HepG2 (cell line): ENCODE data around the gene FLOT2. TPM values are rescaled to one million over a fixed set of nuclear protein-coding genes. Genes with fewer than 3 reads are reported as not detected.
"Not testable (repeated sequence)": the region's sequence is repeated elsewhere in the genome, so short reads cannot be mapped to it uniquely, and the experiment has no call there.

Experiments used
- ATAC-seq: fragments of 200-7000 bp; cut with Tn5 transposase; 3 replicates; pipeline ENCODE4 v1.9.1; 2020; ENCODE audit warnings: mild to moderate bottlenecking, moderate library complexity
- BruUV-seq: library from RNA; stranded (reverse); fragments of 400-500 nt; replicated peaks from 2 replicates; lab custom pipeline; 2021; lab: Mats Ljungman, UMichigan
- CTCF ChIA-PET: fragments of 300-600 bp; formaldehyde crosslinking; extraction: SDS; loops from one replicate; lab custom pipeline; 2021; ENCODE audit warnings: low total read pairs, inconsistent platforms, low intra/inter-chr PET ratio; lab: Yijun Ruan, JAX
- POLR2A ChIA-PET: fragments of 350-600 bp; sonication (Branson Sonifier 250); formaldehyde crosslinking; loops from one replicate; lab custom pipeline; 2020; ENCODE audit warnings: antibody characterized with exemption, inconsistent platforms; lab: Yijun Ruan, JAX
- DNase-seq: peaks from one replicate; pipeline ENCODE4 v3.0.0-alpha.2; 2015; ENCODE audit warnings: low spot score
- FAIRE-seq: peaks from 3 replicates; lab custom pipeline; 2011; peaks lifted over from hg19 to GRCh38; lab: Jason Lieb, UNC
- H2AFZ ChIP-seq: one replicate; pipeline ENCODE4 v1.6.1; 2011; ENCODE audit warnings: low read length, inconsistent platforms
- H3K27ac ChIP-seq: fragments of 300-600 bp; 3 replicates; pipeline ENCODE4 v1.8.0; 2011; ENCODE audit warnings: mixed run types, mild to moderate bottlenecking, mixed read lengths, low read length, inconsistent platforms; ENCODE audit not compliant: insufficient read depth; ENCODE audit errors: extremely low read length
- H3K27me3 ChIP-seq, 2 experiments: fragments of 200-600 bp in 1 of 2; 2 replicates in 1 of 2; 3 replicates in 1 of 2; pipeline versions ENCODE4 v1.6.0 to v1.8.0; 2011; ENCODE audit warnings: low read length in 2 of 2, mild to moderate bottlenecking in 2 of 2, moderate library complexity in 2 of 2, inconsistent platforms in 1 of 2; ENCODE audit not compliant: insufficient read depth in 2 of 2, control insufficient read depth in 1 of 2
- H3K36me3 ChIP-seq, 2 experiments: fragments of 200-600 bp in 1 of 2; replicated peaks in 1 of 2; 2 replicates in 1 of 2; 3 replicates in 1 of 2; pipeline versions ENCODE4 v1.5.1 to v1.8.0; 2011; ENCODE audit warnings: low read length in 2 of 2, inconsistent platforms in 1 of 2; ENCODE audit not compliant: insufficient read depth in 2 of 2, control insufficient read depth in 1 of 2
- H3K4me1 ChIP-seq: 2 replicates; pipeline ENCODE4 v1.5.1; 2012; ENCODE audit warnings: low read length, inconsistent platforms; ENCODE audit not compliant: insufficient read depth
- H3K4me2 ChIP-seq: 2 replicates; pipeline ENCODE4 v1.6.0; 2011; ENCODE audit warnings: low read depth, low read length, inconsistent platforms
- H3K4me3 ChIP-seq, 3 experiments: fragments of 200-600 bp in 1 of 3; sonication (generic), shearing (Covaris generic) in 1 of 3; replicated peaks in 1 of 3; 2 replicates each; pipeline ENCODE4 v1.5.1; 2011 to 2016; ENCODE audit warnings: low read length in 3 of 3, inconsistent platforms in 2 of 3, low read depth in 2 of 3, mild to moderate bottlenecking in 2 of 3, control low read depth in 1 of 3, mixed read lengths in 1 of 3; ENCODE audit not compliant: insufficient read depth in 1 of 3
- H3K79me2 ChIP-seq: one replicate; pipeline ENCODE4 v1.6.1; 2011; ENCODE audit warnings: low read length, inconsistent platforms; ENCODE audit not compliant: insufficient read depth
- H3K9ac ChIP-seq: 2 replicates; pipeline ENCODE4 v1.6.0; 2011; ENCODE audit warnings: mild to moderate bottlenecking, low read depth, low read length, inconsistent platforms; ENCODE audit not compliant: insufficient read depth
- H3K9me3 ChIP-seq: 2 replicates; pipeline ENCODE4 v1.5.1; 2012; ENCODE audit warnings: mild to moderate bottlenecking, low read length
- H4K20me1 ChIP-seq: 2 replicates; pipeline ENCODE4 v1.6.0; 2011; ENCODE audit warnings: inconsistent platforms, mild to moderate bottlenecking, low read length, moderate library complexity; ENCODE audit not compliant: insufficient read depth
- HNRNPK ChIP-seq: fragments of 200-400 bp; formaldehyde crosslinking; IDR thresholded peaks from 2 replicates; pipeline ENCODE4 v1.6.1; 2018; ENCODE audit warnings: low read length, low read depth, moderate library complexity, mild to moderate bottlenecking; ENCODE audit not compliant: poor library complexity, severe bottlenecking
- ZBTB4 ChIP-seq: sonication (generic); formaldehyde crosslinking; IDR thresholded peaks from 2 replicates; pipeline ENCODE4 v1.4.0; 2020; ENCODE audit warnings: missing genetic modification reagents, mild to moderate bottlenecking, borderline replicate concordance
- ZNF281 ChIP-seq: sonication (generic); formaldehyde crosslinking; IDR thresholded peaks from 2 replicates; pipeline ENCODE4 v1.4.0; 2020; ENCODE audit warnings: missing genetic modification reagents, borderline replicate concordance
- WGBS: methylation state at CpG from one replicate; pipeline ENCODE4 v1.1.6; 2017; ENCODE audit warnings: low lambda C conversion rate; 5-methylcytosine and 5-hydroxymethylcytosine counted together
- in situ Hi-C: cut with HindIII; loops from 2 replicates; pipeline ENCODE4 v1.10.0; 2017; ENCODE audit warnings: low pct_unique_long_range_greater_than_20kb; ENCODE audit not compliant: extremely low pct_ligation_motif_present
- intact Hi-C: fragments of 100-400 bp; cut with micrococcal nuclease; formaldehyde crosslinking; loops from one replicate; pipeline ENCODE4 v1.10.0; 2022; ENCODE audit not compliant: unreplicated experiment
- polyA plus RNA-seq, 8 experiments: library from polyadenylated mRNA; depleted of rRNA in 3 of 8; stranded (reverse) in 7 of 8; unstranded in 1 of 8; fragments of >200 nt; fragmentation: Illumina TruSeq in 4 of 8; extraction: Trizol in 4 of 8; gene quantifications; 2 replicates each; pipeline versions ENCODE4 v1.2.1 to v1.2.3, GENCODE V29; 2011 to 2016; ENCODE audit warnings: low read depth in 4 of 8, missing spikeins in 1 of 8, mixed read lengths in 1 of 8; ENCODE audit not compliant: insufficient read depth in 1 of 8
- total RNA-seq, 5 experiments: library from RNA; depleted of rRNA; stranded (reverse); fragments of >200 nt; fragmentation: Illumina TruSeq; extraction: Trizol; gene quantifications; 2 replicates each; pipeline ENCODE4 v1.2.3, GENCODE V29; 2016; ENCODE audit warnings: low read depth in 1 of 5

FLOT2 gene
- total and polyA plus RNA-seq, 2 of the 13 experiments (the other 11 are each of a cell fraction or from before 2014, with no cell fraction given): 54.3 to 54.5 TPM

GRCh38 chr17:28935744-28936460 is 38.4 kb upstream of the FLOT2 start:
- intact Hi-C loops (no loop called here), in situ Hi-C loops (no loop called here)
- ChIA-PET POLR2A (interaction anchor here (4.6 kb wide), 1 partner anchor 15 kb away, joined by 57 read pairs; the partner anchor contains the start of gene PHF12), CTCF (no interaction called here)
- Histone ChIP-seq H3K4me1 (peaks cover 54% of the 10 kb centered on the region), H3K27me3 (no peaks in the 10 kb centered on the region), H3K27ac (no peak overlapping the region), H3K79me2 (peaks cover 93% of the 10 kb centered on the region), H3K36me3 (peaks cover under 1 to 1% of the 10 kb centered on the region in 2 experiments; a peak in 3 of 5 replicates), H4K20me1 (peaks cover 29% of the 10 kb centered on the region), H3K4me3 (no peak overlapping the region), H2AFZ (no peak overlapping the region), H3K9ac (no peak overlapping the region), H3K4me2 (peak overlapping the region; percentile 64; the same call in 1 of the 2 replicates), H3K9me3 (no peaks in the 10 kb centered on the region)
- TF ChIP-seq ZBTB4 (CRISPR knock-in tag): no peak
- TF ChIP-seq HNRNPK: peak; percentile 40
- TF ChIP-seq ZNF281: peak; percentile 42; the same call in 1 of the 2 replicates
- WGBS: 71% methylated on average over 8 of the region's 8 CpGs
- no peak for FAIRE-seq
- no TSS peak for BruUV-seq
- DNase-seq: no peak
- no peak for ATAC-seq

GRCh38 chr17:28934508-28934907 is 37.0 kb upstream of the FLOT2 start:
- H2AFZ ChIP-seq, H3K27me3 ChIP-seq, in situ Hi-C loops, BruUV-seq, ATAC-seq, H3K9me3 ChIP-seq, H3K4me2 ChIP-seq, H3K27ac ChIP-seq, H3K9ac ChIP-seq, H3K36me3 ChIP-seq, DNase-seq, H3K4me3 ChIP-seq, FAIRE-seq, intact Hi-C loops: not testable (repeated sequence)
- WGBS: 98% methylated on average over 8 of the region's 8 CpGs
- ChIA-PET CTCF (interaction anchor here (0.6 kb wide), 1 partner anchor 141 kb away, joined by 3 read pairs; no protein-coding TSS in a partner anchor), POLR2A (interaction anchor here (0.6 kb wide), 2 partner anchors 10 to 208 kb away, joined by 3 to 6 read pairs; no protein-coding TSS in a partner anchor)
- peaks cover 92% of the 10 kb centered on the region for H3K79me2 ChIP-seq
- H4K20me1 ChIP-seq: peaks cover 29% of the 10 kb centered on the region
- H3K4me1 ChIP-seq: peaks cover 44% of the 10 kb centered on the region
